Measurements from ENCODE around the gene COL26A1. TPM values are rescaled to one million over a fixed set of nuclear protein-coding genes. Genes with fewer than 3 reads are reported as not detected.
"Not testable (repeated sequence)": the region's sequence is repeated elsewhere in the genome, so short reads cannot be mapped to it uniquely, and the experiment has no call there.

Gene COL26A1
- total RNA-seq, 4 donors from 2014 or later: 0.20 to 0.30 (median 0.21) TPM; not detected in 1

- Histone ChIP-seq H3K36me3 (no peaks in the 10 kb centered on the region), H3K9me3 (no peaks in the 10 kb centered on the region), H3K27ac (no peak overlapping the region), H3K4me3 (no peak overlapping the region), H3K4me1 (no peaks in the 10 kb centered on the region), H3K27me3 (no peaks in the 10 kb centered on the region)
- WGBS, 2 donors: 52 to 60% methylated on average over 9 of the region's 9 CpGs
- no peak for DNase-seq (ENCODE audit: low spot score in 2 of 2)
- TF ChIP-seq EP300 (IDR thresholded peaks at IDR 0.05): no peak
- no peak for TF ChIP-seq POLR2A (IDR thresholded peaks at IDR 0.05)
- TF ChIP-seq, protein P1, sequence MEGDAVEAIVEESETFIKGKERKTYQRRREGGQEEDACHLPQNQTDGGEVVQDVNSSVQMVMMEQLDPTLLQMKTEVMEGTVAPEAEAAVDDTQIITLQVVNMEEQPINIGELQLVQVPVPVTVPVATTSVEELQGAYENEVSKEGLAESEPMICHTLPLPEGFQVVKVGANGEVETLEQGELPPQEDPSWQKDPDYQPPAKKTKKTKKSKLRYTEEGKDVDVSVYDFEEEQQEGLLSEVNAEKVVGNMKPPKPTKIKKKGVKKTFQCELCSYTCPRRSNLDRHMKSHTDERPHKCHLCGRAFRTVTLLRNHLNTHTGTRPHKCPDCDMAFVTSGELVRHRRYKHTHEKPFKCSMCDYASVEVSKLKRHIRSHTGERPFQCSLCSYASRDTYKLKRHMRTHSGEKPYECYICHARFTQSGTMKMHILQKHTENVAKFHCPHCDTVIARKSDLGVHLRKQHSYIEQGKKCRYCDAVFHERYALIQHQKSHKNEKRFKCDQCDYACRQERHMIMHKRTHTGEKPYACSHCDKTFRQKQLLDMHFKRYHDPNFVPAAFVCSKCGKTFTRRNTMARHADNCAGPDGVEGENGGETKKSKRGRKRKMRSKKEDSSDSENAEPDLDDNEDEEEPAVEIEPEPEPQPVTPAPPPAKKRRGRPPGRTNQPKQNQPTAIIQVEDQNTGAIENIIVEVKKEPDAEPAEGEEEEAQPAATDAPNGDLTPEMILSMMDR (IDR thresholded peaks at IDR 0.05): no peak
Measured at GRCh38 chr7:101470668-101471487, 108.2 kb downstream of the COL26A1 start.

GRCh38 chr7:101474178-101474577 lies 111.5 kb downstream of the COL26A1 start:
- H3K27me3 ChIP-seq: no peaks in the 10 kb centered on the region
- H3K4me1 ChIP-seq: no peaks in the 10 kb centered on the region
- no peaks in the 10 kb centered on the region for H3K36me3 ChIP-seq
- 56 to 79% methylated on average over 5 of the region's 5 CpGs for WGBS, 2 donors
- H3K4me3 ChIP-seq: no peak overlapping the region
- DNase-seq (ENCODE audit: low spot score in 2 of 2): no peak
- no peak overlapping the region for H3K27ac ChIP-seq
- peaks cover 0 to 14% (median 0%) of the 10 kb centered on the region in 4 donors for H3K9me3 ChIP-seq
- no peak for TF ChIP-seq POLR2A (IDR thresholded peaks at IDR 0.05)
- TF ChIP-seq, protein P1 (IDR thresholded peaks at IDR 0.05): no peak
- TF ChIP-seq EP300 (IDR thresholded peaks at IDR 0.05): no peak

DNA sequence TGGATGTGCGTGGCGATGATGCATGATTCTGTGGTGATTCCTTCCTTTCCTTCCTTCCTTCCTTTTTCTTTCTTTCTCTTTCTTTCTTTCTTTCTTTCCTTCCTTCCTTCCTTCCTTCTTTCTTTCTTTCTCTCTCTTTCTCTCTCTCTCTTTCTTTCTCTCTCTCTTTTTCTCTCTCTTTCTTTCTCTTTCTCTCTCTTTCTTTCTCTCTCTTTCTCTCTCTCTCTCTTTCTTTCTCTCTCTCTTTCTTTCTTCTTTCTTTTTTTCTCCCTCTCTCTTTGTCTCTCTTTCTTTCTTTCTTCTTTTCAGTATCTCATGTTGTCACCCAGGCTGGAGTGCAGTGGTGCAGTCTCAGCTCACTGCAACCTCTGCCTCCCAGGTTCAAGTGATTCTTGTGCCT lies 113.0 kb downstream of the COL26A1 start:
- H3K9me3 ChIP-seq: peaks cover 0 to 28% (median 0%) of the 10 kb centered on the region in 4 donors
- 85 to 96% methylated on average over 2 of the region's 2 CpGs for WGBS, 2 donors
- DNase-seq (ENCODE audit: low spot score in 2 of 2): not testable (repeated sequence)

GRCh38 chr7:101479217-101479616 lies 116.5 kb downstream of the COL26A1 start:
- Histone ChIP-seq H3K9me3 (peaks cover 0 to 28% (median 0%) of the 10 kb centered on the region in 4 donors), H3K27me3 (no peaks in the 10 kb centered on the region), H3K4me1 (no peaks in the 10 kb centered on the region), H3K27ac (no peak overlapping the region), H3K4me3 (no peak overlapping the region), H3K36me3 (no peaks in the 10 kb centered on the region)
- WGBS, 2 donors: 93 to 100% methylated on average over 1 of the region's 1 CpG
- no peak for DNase-seq (ENCODE audit: low spot score in 2 of 2)
- TF ChIP-seq, protein P1 (IDR thresholded peaks at IDR 0.05): no peak
- TF ChIP-seq POLR2A (IDR thresholded peaks at IDR 0.05) (no peak), EP300 (IDR thresholded peaks at IDR 0.05) (no peak)

More for the DNA sequence above, 113.0 kb downstream of the COL26A1 start:
- H3K27ac ChIP-seq, H3K4me3 ChIP-seq, H3K27me3 ChIP-seq, H3K4me1 ChIP-seq, H3K36me3 ChIP-seq: not testable (repeated sequence)

- not testable (repeated sequence) for DNase-seq (ENCODE audit: low spot score in 2 of 2); H3K4me1 ChIP-seq; H3K4me3 ChIP-seq; H3K27ac ChIP-seq; H3K36me3 ChIP-seq; H3K9me3 ChIP-seq
- WGBS, 2 donors: 53 to 61% methylated on average over 6 to 7 of the region's 7 CpGs
- peaks cover 0 to 16% of the 10 kb centered on the region in 2 donors for H3K27me3 ChIP-seq
Measured at GRCh38 chr7:101486056-101486432, 123.4 kb downstream of the COL26A1 start.

GRCh38 chr7:101486433-101487104 lies 123.9 kb downstream of the COL26A1 start:
- peaks cover 0 to 1% (median 0%) of the 10 kb centered on the region in 4 donors for H3K9me3 ChIP-seq
- no peak overlapping the region for H3K4me3 ChIP-seq
- no peaks in the 10 kb centered on the region for H3K36me3 ChIP-seq
- TF ChIP-seq, protein P1 (IDR thresholded peaks at IDR 0.05): no peak
- no peak for TF ChIP-seq EP300 (IDR thresholded peaks at IDR 0.05)
- TF ChIP-seq POLR2A (IDR thresholded peaks at IDR 0.05): no peak
- peaks cover 0 to 16% of the 10 kb centered on the region in 2 donors for H3K27me3 ChIP-seq
- no peak for DNase-seq (ENCODE audit: low spot score in 2 of 2)
- no peaks in the 10 kb centered on the region for H3K4me1 ChIP-seq
- WGBS, 2 donors: 21 to 33% methylated on average over 19 to 25 of the region's 25 CpGs
- no peak overlapping the region for H3K27ac ChIP-seq
